Nephron (organoid): ENCODE data around the gene OR1N1.
"Not testable (repeated sequence)": the region's sequence is repeated elsewhere in the genome, so short reads cannot be mapped to it uniquely, and the experiment has no call there.

ENCODE experiments used
- H3K27ac Mint-ChIP-seq, 3 experiments: 2 replicates each; pipeline ENCODE4 v1.8.0; 2020; ENCODE audit warnings: mixed read lengths in 3 of 3, mild to moderate bottlenecking in 2 of 3, moderate library complexity in 1 of 3
- H3K27me3 Mint-ChIP-seq: 2 replicates; pipeline ENCODE4 v1.8.0; 2021; ENCODE audit warnings: low read depth, mild to moderate bottlenecking, moderate library complexity, mixed read lengths
- H3K36me3 Mint-ChIP-seq: 2 replicates; pipeline ENCODE4 v1.8.0; 2020; ENCODE audit warnings: low read depth, mixed read lengths
- H3K4me1 Mint-ChIP-seq: 2 replicates; pipeline ENCODE4 v1.8.0; 2020; ENCODE audit warnings: mixed read lengths
- H3K4me3 Mint-ChIP-seq, 3 experiments: 2 replicates each; pipeline ENCODE4 v1.8.0; 2020; ENCODE audit warnings: mild to moderate bottlenecking in 3 of 3, mixed read lengths in 3 of 3, moderate library complexity in 2 of 3
- H3K9me3 Mint-ChIP-seq: 2 replicates; pipeline ENCODE4 v1.8.0; 2020; ENCODE audit warnings: mixed read lengths
- CTCF ChIP-seq, 3 experiments: fragments of 200-600 bp; sonication (generic); IDR thresholded peaks; one replicate each; pipeline ENCODE4 v1.5.0; 2021; ENCODE audit warnings: antibody characterized with exemption in 3 of 3; ENCODE audit not compliant: unreplicated experiment in 3 of 3

OR1N1 gene

GRCh38 chr9:122551371-122551770, 24.3 kb upstream of the OR1N1 start:
- H3K27ac Mint-ChIP-seq: no peak overlapping the region
- H3K4me1 Mint-ChIP-seq: no peaks in the 10 kb centered on the region
- no peak overlapping the region for H3K4me3 Mint-ChIP-seq
- H3K9me3 Mint-ChIP-seq: peaks cover 9% of the 10 kb centered on the region
- no peak for TF ChIP-seq CTCF (IDR thresholded peaks at IDR 0.05; ENCODE audit: unreplicated experiment in 3 of 3)
- H3K36me3 Mint-ChIP-seq: no peaks in the 10 kb centered on the region
- peaks cover 16% of the 10 kb centered on the region for H3K27me3 Mint-ChIP-seq

GRCh38 chr9:122546196-122546595, 19.1 kb upstream of the OR1N1 start:
- no peak for TF ChIP-seq CTCF (IDR thresholded peaks at IDR 0.05; ENCODE audit: unreplicated experiment in 3 of 3)
- no peaks in the 10 kb centered on the region for H3K36me3 Mint-ChIP-seq
- H3K4me1 Mint-ChIP-seq: no peaks in the 10 kb centered on the region
- H3K27me3 Mint-ChIP-seq: no peaks in the 10 kb centered on the region
- H3K27ac Mint-ChIP-seq: no peak overlapping the region
- no peak overlapping the region for H3K4me3 Mint-ChIP-seq
- H3K9me3 Mint-ChIP-seq: peaks cover 9% of the 10 kb centered on the region

- H3K4me3 Mint-ChIP-seq: no peak overlapping the region
- H3K9me3 Mint-ChIP-seq: peaks cover 27% of the 10 kb centered on the region
- H3K27me3 Mint-ChIP-seq: peaks cover 15% of the 10 kb centered on the region
- TF ChIP-seq CTCF (IDR thresholded peaks at IDR 0.05; ENCODE audit: unreplicated experiment in 3 of 3): no peak
- no peaks in the 10 kb centered on the region for H3K36me3 Mint-ChIP-seq
- H3K4me1 Mint-ChIP-seq: no peaks in the 10 kb centered on the region
- no peak overlapping the region for H3K27ac Mint-ChIP-seq
Measured at GRCh38 chr9:122538757-122539156, 11.7 kb upstream of the OR1N1 start.

GRCh38 chr9:122537066-122537465, 10.0 kb upstream of the OR1N1 start:
- not testable (repeated sequence) for H3K36me3 Mint-ChIP-seq, H3K4me1 Mint-ChIP-seq, H3K27ac Mint-ChIP-seq, H3K4me3 Mint-ChIP-seq
- Mint-ChIP-seq H3K27me3 (peaks cover 15% of the 10 kb centered on the region), H3K9me3 (peaks cover 27% of the 10 kb centered on the region)

GRCh38 chr9:122536134-122536533, 9.0 kb upstream of the OR1N1 start:
- Mint-ChIP-seq H3K27me3 (peaks cover 15% of the 10 kb centered on the region), H3K9me3 (peaks cover 27% of the 10 kb centered on the region), H3K27ac (no peak overlapping the region), H3K36me3 (no peaks in the 10 kb centered on the region), H3K4me1 (no peaks in the 10 kb centered on the region), H3K4me3 (no peak overlapping the region)
- no peak for TF ChIP-seq CTCF (IDR thresholded peaks at IDR 0.05; ENCODE audit: unreplicated experiment in 3 of 3)

GRCh38 chr9:122531157-122531556, 4.1 kb upstream of the OR1N1 start:
- not testable (repeated sequence) for H3K4me1 Mint-ChIP-seq, H3K27ac Mint-ChIP-seq, H3K36me3 Mint-ChIP-seq, H3K4me3 Mint-ChIP-seq
- Mint-ChIP-seq H3K27me3 (peaks cover 19% of the 10 kb centered on the region), H3K9me3 (peaks cover 14% of the 10 kb centered on the region)

GRCh38 chr9:122526602-122527001, 491 bp downstream of the OR1N1 start:
- no peaks in the 10 kb centered on the region for H3K36me3 Mint-ChIP-seq
- H3K27me3 Mint-ChIP-seq: peaks cover 4% of the 10 kb centered on the region
- no peak overlapping the region for H3K4me3 Mint-ChIP-seq
- no peaks in the 10 kb centered on the region for H3K9me3 Mint-ChIP-seq
- H3K27ac Mint-ChIP-seq: no peak overlapping the region
- no peak for TF ChIP-seq CTCF (IDR thresholded peaks at IDR 0.05; ENCODE audit: unreplicated experiment in 3 of 3)
- H3K4me1 Mint-ChIP-seq: no peaks in the 10 kb centered on the region
